HCT116 (cell line): ENCODE results near the gene PHACTR1.

Source experiments
- CEBPB ChIP-seq: IDR thresholded peaks from 2 replicates; pipeline ENCODE4 v1.6.1; 2012; ENCODE audit warnings: low read depth
- CTCF ChIP-seq, 3 experiments: fragments of 200-600 bp in 1 of 3; sonication (generic) in 1 of 3; IDR thresholded peaks in 2 of 3; conservative IDR thresholded peaks in 1 of 3; 2 replicates each; pipeline ENCODE4 v1.5.1; 2012 to 2017; ENCODE audit warnings: low read depth in 2 of 3, low read length in 2 of 3, antibody characterized with exemption in 1 of 3, borderline replicate concordance in 1 of 3, control low read depth in 1 of 3, mild to moderate bottlenecking in 1 of 3, mixed read lengths in 1 of 3, mixed run types in 1 of 3, moderate library complexity in 1 of 3; ENCODE audit not compliant: insufficient read depth in 1 of 3
- EZH2 ChIP-seq: fragments of 200-600 bp; sonication (generic); IDR thresholded peaks from 2 replicates; pipeline ENCODE4 v1.6.1; 2017; ENCODE audit warnings: antibody characterized with exemption, mixed run types
- REST ChIP-seq: IDR thresholded peaks from 2 replicates; pipeline ENCODE4 v1.6.1; 2012; ENCODE audit warnings: low read depth

- TF ChIP-seq CTCF (IDR thresholded peaks at IDR 0.05 in 2 of 3, conservative IDR thresholded peaks at IDR 0.05 in 1 of 3; ENCODE audit: borderline replicate concordance in 1 of 3, insufficient read depth in 1 of 3, low read depth in 2 of 3, low read length in 2 of 3) = no peak
- TF ChIP-seq REST = no peak
- no peak for TF ChIP-seq CEBPB
- TF ChIP-seq EZH2 = no peak
Measured at GRCh38 chr6:12967686-12968085, 251.1 kb downstream of the PHACTR1 start.
